H1 (cell line): ENCODE data around the gene DHX38.

Source experiments
- CTCF ChIP-seq, 3 experiments: IDR thresholded peaks; 1 replicate in 2 of 3; 2 replicates in 1 of 3; pipeline versions ENCODE4 v1.5.1 to v1.6.1; 2011; ENCODE audit warnings: low read length in 3 of 3, mild to moderate bottlenecking in 3 of 3, inconsistent platforms in 2 of 3, low read depth in 1 of 3, moderate library complexity in 1 of 3; ENCODE audit not compliant: insufficient read depth in 1 of 3; ENCODE audit errors: control extremely low read depth in 1 of 3
- EP300 ChIP-seq, 2 experiments: IDR thresholded peaks; 1 replicate in 1 of 2; 2 replicates in 1 of 2; pipeline ENCODE4 v1.6.1; 2011 to 2012; ENCODE audit warnings: low read depth in 2 of 2, low read length in 2 of 2, mild to moderate bottlenecking in 2 of 2, borderline replicate concordance in 1 of 2, inconsistent platforms in 1 of 2, moderate library complexity in 1 of 2
- EZH2 ChIP-seq: fragments of 200-600 bp; sonication (generic); IDR thresholded peaks from 2 replicates; pipeline ENCODE4 v1.7.1; 2012; ENCODE audit warnings: low read depth, mild to moderate bottlenecking, moderate library complexity, low read length, inconsistent platforms; ENCODE audit not compliant: severe bottlenecking
- JUND ChIP-seq: IDR thresholded peaks from 2 replicates; pipeline ENCODE4 v1.6.1; 2011; ENCODE audit warnings: mild to moderate bottlenecking, improper control_type of control experiment, low read length
- MAX ChIP-seq: IDR thresholded peaks from 2 replicates; pipeline ENCODE4 v1.6.1; 2012; ENCODE audit warnings: inconsistent platforms
- NRF1 ChIP-seq: IDR thresholded peaks from 2 replicates; pipeline ENCODE4 v1.6.1; 2011; ENCODE audit warnings: mild to moderate bottlenecking, low read depth, low read length, improper control_type of control experiment
- PHF8 ChIP-seq: fragments of 200-600 bp; sonication (generic); conservative IDR thresholded peaks from 2 replicates; pipeline ENCODE4 v1.7.1; 2012; ENCODE audit warnings: low read depth, mild to moderate bottlenecking, inconsistent platforms, low read length, moderate library complexity
- POLR2A ChIP-seq, 2 experiments: IDR thresholded peaks; 1 replicate in 1 of 2; 2 replicates in 1 of 2; pipeline ENCODE4 v1.6.1; 2011; ENCODE audit warnings: low read depth in 2 of 2, low read length in 2 of 2, mild to moderate bottlenecking in 2 of 2; ENCODE audit errors: control extremely low read depth in 1 of 2
- POLR2AphosphoS5 ChIP-seq: IDR thresholded peaks from 2 replicates; pipeline ENCODE4 v1.6.1; 2011; ENCODE audit warnings: low read depth, low read length
- RNF2 ChIP-seq: fragments of 200-900, 300-1000 bp; sonication (generic); IDR thresholded peaks from 2 replicates; pipeline ENCODE4 v1.7.1; 2016; ENCODE audit warnings: borderline replicate concordance, low read depth, mild to moderate bottlenecking, antibody characterized with exemption, low read length; ENCODE audit not compliant: poor library complexity, severe bottlenecking; ENCODE audit errors: missing control alignments
- SIRT6 ChIP-seq: IDR thresholded peaks from one replicate; pipeline ENCODE4 v1.7.1; 2012; ENCODE audit warnings: low read length, inconsistent platforms

GRCh38 chr16:72120026-72120425 is 26.4 kb downstream of the DHX38 start:
- TF ChIP-seq POLR2AphosphoS5 (no peak), MAX (no peak), CTCF (IDR thresholded peaks at IDR 0.05; ENCODE audit: control extremely low read depth in 1 of 3, insufficient read depth in 1 of 3, low read depth in 1 of 3, low read length in 3 of 3) (no peak), EZH2 (no peak), SIRT6 (no peak), POLR2A (IDR thresholded peaks at IDR 0.05; ENCODE audit: control extremely low read depth in 1 of 2, low read depth in 2 of 2, low read length in 2 of 2) (no peak), PHF8 (no peak), NRF1 (no peak), RNF2 (no peak), JUND (no peak), EP300 (IDR thresholded peaks at IDR 0.05; ENCODE audit: borderline replicate concordance in 1 of 2, low read depth in 2 of 2, low read length in 2 of 2) (no peak)
